ENCODE data around the gene KIFAP3.

KIFAP3 gene

DNA sequence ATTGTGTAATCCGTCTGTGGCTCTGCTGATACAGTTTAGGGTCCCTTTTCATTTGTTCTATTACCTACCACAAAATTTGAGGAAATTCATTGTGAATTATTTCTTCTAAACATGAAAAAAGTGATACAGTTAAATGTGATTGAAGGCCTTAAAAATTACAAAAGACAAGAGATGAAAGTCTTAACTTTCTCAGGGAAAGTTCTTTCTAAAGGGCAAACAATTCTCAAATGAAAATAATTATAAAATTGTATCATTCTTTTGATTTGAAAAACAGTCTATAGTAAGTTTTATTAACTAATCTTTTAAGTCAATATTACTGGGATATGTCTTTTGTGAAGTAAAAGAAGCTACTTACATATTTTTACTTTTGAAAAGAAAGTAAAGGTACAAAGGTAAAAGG, 123.4 kb downstream of the KIFAP3 start:
- no peak for DNase-seq (ENCODE audit: low spot score)
- H3K9me3 ChIP-seq (ENCODE audit: severe bottlenecking), result no peaks in the 10 kb centered on the region
- TF ChIP-seq, protein P1, sequence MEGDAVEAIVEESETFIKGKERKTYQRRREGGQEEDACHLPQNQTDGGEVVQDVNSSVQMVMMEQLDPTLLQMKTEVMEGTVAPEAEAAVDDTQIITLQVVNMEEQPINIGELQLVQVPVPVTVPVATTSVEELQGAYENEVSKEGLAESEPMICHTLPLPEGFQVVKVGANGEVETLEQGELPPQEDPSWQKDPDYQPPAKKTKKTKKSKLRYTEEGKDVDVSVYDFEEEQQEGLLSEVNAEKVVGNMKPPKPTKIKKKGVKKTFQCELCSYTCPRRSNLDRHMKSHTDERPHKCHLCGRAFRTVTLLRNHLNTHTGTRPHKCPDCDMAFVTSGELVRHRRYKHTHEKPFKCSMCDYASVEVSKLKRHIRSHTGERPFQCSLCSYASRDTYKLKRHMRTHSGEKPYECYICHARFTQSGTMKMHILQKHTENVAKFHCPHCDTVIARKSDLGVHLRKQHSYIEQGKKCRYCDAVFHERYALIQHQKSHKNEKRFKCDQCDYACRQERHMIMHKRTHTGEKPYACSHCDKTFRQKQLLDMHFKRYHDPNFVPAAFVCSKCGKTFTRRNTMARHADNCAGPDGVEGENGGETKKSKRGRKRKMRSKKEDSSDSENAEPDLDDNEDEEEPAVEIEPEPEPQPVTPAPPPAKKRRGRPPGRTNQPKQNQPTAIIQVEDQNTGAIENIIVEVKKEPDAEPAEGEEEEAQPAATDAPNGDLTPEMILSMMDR (IDR thresholded peaks at IDR 0.05; ENCODE audit: poor library complexity, severe bottlenecking), result no peak
- 0 out of 2 replicates have a peak, but pooled peaks cover 3% of the 10 kb centered on the region for H3K36me3 ChIP-seq (ENCODE audit: low read depth)
- H3K4me3 ChIP-seq (ENCODE audit: severe bottlenecking), result no peak overlapping the region
- ATAC-seq (ENCODE audit: low read depth), result no peak
- H3K27ac ChIP-seq (ENCODE audit: poor library complexity, severe bottlenecking), result no peak overlapping the region
- no peaks in the 10 kb centered on the region for H3K4me1 ChIP-seq (ENCODE audit: insufficient read depth, poor library complexity, severe bottlenecking)
- no peaks in the 10 kb centered on the region for H3K27me3 ChIP-seq (ENCODE audit: insufficient read depth, poor library complexity, severe bottlenecking)

DNA sequence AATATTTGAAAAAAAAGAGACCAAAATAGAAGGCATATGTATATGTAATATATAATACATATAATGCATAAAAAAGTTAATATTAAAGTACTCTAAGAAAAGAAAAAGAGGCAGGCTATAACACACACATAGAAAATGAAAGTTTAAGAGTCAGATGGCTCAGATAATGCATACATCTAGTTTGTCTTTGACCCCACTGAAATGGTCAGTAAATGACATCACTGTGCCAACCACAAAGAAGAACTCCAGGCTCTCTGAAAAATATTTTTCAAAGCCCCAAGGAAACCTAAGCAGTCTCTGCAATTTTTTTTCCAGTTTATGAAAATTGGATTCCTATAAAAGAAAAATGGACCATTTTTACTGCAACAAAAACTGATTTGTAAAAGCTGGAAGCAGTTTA, 125.4 kb downstream of the KIFAP3 start:
- DNase-seq (ENCODE audit: low spot score) (no peak), ATAC-seq (ENCODE audit: low read depth) (no peak)
- TF ChIP-seq, protein P1 (IDR thresholded peaks at IDR 0.05; ENCODE audit: poor library complexity, severe bottlenecking), result no peak
- H3K36me3 ChIP-seq (ENCODE audit: low read depth), result 0 out of 2 replicates have a peak, but pooled peaks cover 3% of the 10 kb centered on the region
- H3K4me1 ChIP-seq (ENCODE audit: insufficient read depth, poor library complexity, severe bottlenecking), result no peaks in the 10 kb centered on the region
- H3K27me3 ChIP-seq (ENCODE audit: insufficient read depth, poor library complexity, severe bottlenecking), result no peaks in the 10 kb centered on the region
- H3K4me3 ChIP-seq (ENCODE audit: severe bottlenecking), result no peak overlapping the region
- no peaks in the 10 kb centered on the region for H3K9me3 ChIP-seq (ENCODE audit: severe bottlenecking)
- H3K27ac ChIP-seq (ENCODE audit: poor library complexity, severe bottlenecking), result no peak overlapping the region

DNA sequence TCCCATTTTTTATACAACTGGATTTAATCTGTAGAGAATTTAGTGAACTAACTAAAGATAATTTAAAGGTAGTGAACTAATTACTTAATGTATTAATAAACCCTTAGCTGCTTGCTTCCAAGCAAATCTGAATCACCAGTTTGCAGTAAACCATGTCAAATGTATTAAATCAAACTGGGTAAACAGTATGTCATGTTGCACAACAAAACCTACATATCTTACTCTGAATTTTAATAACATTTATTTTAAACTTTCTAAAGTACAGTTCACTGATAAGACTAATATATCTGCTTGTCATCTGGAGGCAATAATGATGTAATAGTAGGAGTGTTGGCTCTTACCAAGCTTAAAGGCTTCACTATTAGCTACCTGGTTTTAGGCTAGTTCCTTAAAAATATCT, 128.3 kb downstream of the KIFAP3 start:
- no peak overlapping the region for H3K4me3 ChIP-seq (ENCODE audit: severe bottlenecking)
- H3K9me3 ChIP-seq (ENCODE audit: severe bottlenecking), result no peaks in the 10 kb centered on the region
- no peak for ATAC-seq (ENCODE audit: low read depth)
- no peaks in the 10 kb centered on the region for H3K27me3 ChIP-seq (ENCODE audit: insufficient read depth, poor library complexity, severe bottlenecking)
- H3K36me3 ChIP-seq (ENCODE audit: low read depth), result no peaks in the 10 kb centered on the region
- H3K27ac ChIP-seq (ENCODE audit: poor library complexity, severe bottlenecking), result no peak overlapping the region
- DNase-seq (ENCODE audit: low spot score), result no peak
- TF ChIP-seq, protein P1 (IDR thresholded peaks at IDR 0.05; ENCODE audit: poor library complexity, severe bottlenecking), result no peak
- H3K4me1 ChIP-seq (ENCODE audit: insufficient read depth, poor library complexity, severe bottlenecking), result peaks cover 9% of the 10 kb centered on the region

DNA sequence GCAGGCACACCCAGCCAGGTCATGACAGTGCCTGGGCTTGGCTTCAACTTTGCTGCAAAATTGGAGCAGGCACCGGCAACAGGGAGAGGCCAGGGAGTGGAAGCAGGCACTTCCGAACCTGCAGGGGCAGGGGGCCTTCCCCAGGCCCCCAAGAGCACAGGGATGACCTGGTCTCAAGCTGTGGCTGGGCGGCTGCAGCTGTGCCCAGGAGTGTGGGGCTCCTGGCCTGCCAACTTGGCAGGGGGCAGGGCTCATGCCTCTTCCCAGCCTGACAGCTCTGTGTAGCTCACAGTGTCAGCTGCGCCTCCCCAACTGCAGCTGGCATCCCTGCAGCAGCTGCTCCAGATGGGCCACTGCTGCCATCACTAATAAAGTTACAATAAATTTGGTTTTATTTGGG, 129.3 kb downstream of the KIFAP3 start:
- Histone ChIP-seq H3K27me3 (ENCODE audit: insufficient read depth, poor library complexity, severe bottlenecking) (no peaks in the 10 kb centered on the region), H3K4me1 (ENCODE audit: insufficient read depth, poor library complexity, severe bottlenecking) (peaks cover 9% of the 10 kb centered on the region), H3K9me3 (ENCODE audit: severe bottlenecking) (no peaks in the 10 kb centered on the region), H3K36me3 (ENCODE audit: low read depth) (no peaks in the 10 kb centered on the region), H3K27ac (ENCODE audit: poor library complexity, severe bottlenecking) (no peak overlapping the region), H3K4me3 (ENCODE audit: severe bottlenecking) (no peak overlapping the region)
- ATAC-seq (ENCODE audit: low read depth) (no peak; the same call in 2 of the 3 replicates), DNase-seq (ENCODE audit: low spot score) (no peak)
- TF ChIP-seq, protein P1 (IDR thresholded peaks at IDR 0.05; ENCODE audit: poor library complexity, severe bottlenecking), result no peak

DNA sequence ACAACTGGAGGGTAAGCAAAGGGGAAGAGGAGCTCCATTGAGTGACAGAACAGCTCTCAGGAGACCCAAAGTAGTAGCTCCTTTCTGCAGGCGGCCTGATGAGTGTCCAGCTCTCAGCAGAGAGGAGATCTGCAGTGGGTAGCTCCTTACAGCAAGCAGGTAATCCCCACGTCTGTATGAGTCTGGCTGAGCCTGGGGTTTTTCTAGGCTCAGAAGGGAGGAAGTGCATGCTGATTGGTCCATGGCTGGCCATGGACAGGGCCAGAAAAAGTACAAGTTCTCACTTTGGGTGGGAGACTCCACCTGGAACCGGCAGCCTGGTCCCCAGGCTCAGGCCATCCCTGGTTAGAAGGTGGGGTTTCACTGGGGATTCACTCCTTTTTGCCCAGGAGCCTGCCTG, 129.9 kb downstream of the KIFAP3 start:
- no peak for DNase-seq (ENCODE audit: low spot score)
- no peaks in the 10 kb centered on the region for H3K27me3 ChIP-seq (ENCODE audit: insufficient read depth, poor library complexity, severe bottlenecking)
- H3K4me3 ChIP-seq (ENCODE audit: severe bottlenecking), result no peak overlapping the region
- H3K27ac ChIP-seq (ENCODE audit: poor library complexity, severe bottlenecking), result no peak overlapping the region
- H3K4me1 ChIP-seq (ENCODE audit: insufficient read depth, poor library complexity, severe bottlenecking), result peaks cover 9% of the 10 kb centered on the region
- no peaks in the 10 kb centered on the region for H3K36me3 ChIP-seq (ENCODE audit: low read depth)
- no peak for ATAC-seq (ENCODE audit: low read depth)
- no peaks in the 10 kb centered on the region for H3K9me3 ChIP-seq (ENCODE audit: severe bottlenecking)
- TF ChIP-seq, protein P1 (IDR thresholded peaks at IDR 0.05; ENCODE audit: poor library complexity, severe bottlenecking), result no peak
